Stomach (tissue), 9 donors: ENCODE data around the gene DIP2A. TPM values are rescaled to one million over a fixed set of nuclear protein-coding genes. Genes with fewer than 3 reads are reported as not detected.

Experiments
- DNase-seq, 2 donors: peaks; one replicate each; pipeline versions ENCODE4 v3.0.0 to v3.0.0-alpha.2; 2013 to 2019
- H3K27ac ChIP-seq, 5 donors: fragments of 200-600 bp in 4 of 5; sonication (generic) in 4 of 5; one replicate each; pipeline ENCODE4 v1.5.1; 2013 to 2019; ENCODE audit warnings: mild to moderate bottlenecking in 1 of 5, moderate library complexity in 1 of 5
- H3K27me3 ChIP-seq, 3 donors: fragments of 200-600 bp; sonication (generic); one replicate each; pipeline ENCODE4 v1.5.1; 2017 to 2019; ENCODE audit warnings: mixed run types in 1 of 3
- H3K36me3 ChIP-seq, 4 donors: fragments of 200-600 bp; sonication (generic); 1 replicate in 3 of 4; 2 replicates in 1 of 4; pipeline ENCODE4 v1.5.1; 2016 to 2019
- H3K4me1 ChIP-seq, 4 donors: fragments of 200-600 bp; sonication (generic); one replicate each; pipeline ENCODE4 v1.5.1; 2016 to 2019
- H3K4me3 ChIP-seq, 4 donors: fragments of 200-600 bp; sonication (generic) in 3 of 4; one replicate each; pipeline ENCODE4 v1.5.1; 2016 to 2019; ENCODE audit warnings: mild to moderate bottlenecking in 1 of 4
- H3K9me3 ChIP-seq, 4 donors: fragments of 200-600 bp; sonication (generic); one replicate each; pipeline ENCODE4 v1.5.1; 2016 to 2019
- EP300 ChIP-seq: sonication (generic); formaldehyde crosslinking; IDR thresholded peaks from one replicate; pipeline ENCODE4 v1.6.1; 2017; ENCODE audit warnings: antibody characterized with exemption
- POLR2A ChIP-seq, 4 donors: fragments of 450-650 bp; IDR thresholded peaks; one replicate each; pipeline ENCODE4 v1.6.1; 2016; ENCODE audit warnings: antibody characterized with exemption in 4 of 4, control low read depth in 2 of 4, mild to moderate bottlenecking in 1 of 4, moderate library complexity in 1 of 4
- POLR2AphosphoS5 ChIP-seq, 3 donors: sonication (generic); formaldehyde crosslinking; IDR thresholded peaks; one replicate each; pipeline ENCODE4 v1.6.1; 2016; ENCODE audit warnings: antibody characterized with exemption in 3 of 3
- WGBS, 5 donors: extraction: QIAGEN DNeasy Blood & Tissue Kit in 3 of 5; methylation state at CpG; one replicate each; pipeline versions ENCODE4 v1.1.5 to v1.1.7; 2013 to 2018; 5-methylcytosine and 5-hydroxymethylcytosine counted together
- intact Hi-C: fragments of 100-400 bp; cut with DNase I; formaldehyde crosslinking; loops from one replicate; pipeline ENCODE4 v1.15.1; 2023; ENCODE audit warnings: low total_unique reads
- polyA plus RNA-seq, 3 donors: library from polyadenylated mRNA; stranded (reverse); fragments of 200-250 nt; gene quantifications; one replicate each; pipeline ENCODE4 v1.2.3, GENCODE V29; 2013
- total RNA-seq, 5 donors: library from RNA; depleted of rRNA; stranded (reverse); fragments of >200 nt; gene quantifications; one replicate each; pipeline versions ENCODE4 v1.1.0 to v1.2.3, GENCODE V29; 2014 to 2016
- TF ChIP-seq, protein P1 (sequence below), 7 experiments: fragments of 450-650 bp in 4 of 7; fragments of 200-600 bp in 3 of 7; sonication (generic) in 3 of 7; IDR thresholded peaks; one replicate each; pipeline ENCODE4 v1.5.1; 2016 to 2019; ENCODE audit warnings: antibody characterized with exemption in 7 of 7, control low read depth in 2 of 7, mild to moderate bottlenecking in 1 of 7
- donor health status: healthy with polysubstance abuse.
- donor health status: Bipolar disorder and iron deficiency.
- donor health status: healthy.

DIP2A gene
- total and polyA plus RNA-seq, 8 donors, result 7.3 to 122 (median 51.0) TPM

GRCh38 chr21:46597031-46597430 is 138.3 kb downstream of the DIP2A start:
- no peak for DNase-seq
- Histone ChIP-seq H3K9me3 (peaks cover 0 to 29% (median 18%) of the 10 kb centered on the region in 4 donors), H3K4me3 (no peak overlapping the region), H3K27ac (no peak overlapping the region), H3K36me3 (no peaks in the 10 kb centered on the region), H3K4me1 (peaks cover 0 to 37% (median 11%) of the 10 kb centered on the region in 4 donors), H3K27me3 (peaks cover 0 to 3% (median 0%) of the 10 kb centered on the region in 3 donors)
- TF ChIP-seq, protein P1, sequence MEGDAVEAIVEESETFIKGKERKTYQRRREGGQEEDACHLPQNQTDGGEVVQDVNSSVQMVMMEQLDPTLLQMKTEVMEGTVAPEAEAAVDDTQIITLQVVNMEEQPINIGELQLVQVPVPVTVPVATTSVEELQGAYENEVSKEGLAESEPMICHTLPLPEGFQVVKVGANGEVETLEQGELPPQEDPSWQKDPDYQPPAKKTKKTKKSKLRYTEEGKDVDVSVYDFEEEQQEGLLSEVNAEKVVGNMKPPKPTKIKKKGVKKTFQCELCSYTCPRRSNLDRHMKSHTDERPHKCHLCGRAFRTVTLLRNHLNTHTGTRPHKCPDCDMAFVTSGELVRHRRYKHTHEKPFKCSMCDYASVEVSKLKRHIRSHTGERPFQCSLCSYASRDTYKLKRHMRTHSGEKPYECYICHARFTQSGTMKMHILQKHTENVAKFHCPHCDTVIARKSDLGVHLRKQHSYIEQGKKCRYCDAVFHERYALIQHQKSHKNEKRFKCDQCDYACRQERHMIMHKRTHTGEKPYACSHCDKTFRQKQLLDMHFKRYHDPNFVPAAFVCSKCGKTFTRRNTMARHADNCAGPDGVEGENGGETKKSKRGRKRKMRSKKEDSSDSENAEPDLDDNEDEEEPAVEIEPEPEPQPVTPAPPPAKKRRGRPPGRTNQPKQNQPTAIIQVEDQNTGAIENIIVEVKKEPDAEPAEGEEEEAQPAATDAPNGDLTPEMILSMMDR (IDR thresholded peaks at IDR 0.05), result no peak
- TF ChIP-seq POLR2A (IDR thresholded peaks at IDR 0.05) (no peak), EP300 (no peak), POLR2AphosphoS5 (IDR thresholded peaks at IDR 0.05) (no peak)
- WGBS, 5 donors, result 86 to 94% (median 91%) methylated on average over 7 to 8 of the region's 8 CpGs
- intact Hi-C loops, result no loop called here

DNA sequence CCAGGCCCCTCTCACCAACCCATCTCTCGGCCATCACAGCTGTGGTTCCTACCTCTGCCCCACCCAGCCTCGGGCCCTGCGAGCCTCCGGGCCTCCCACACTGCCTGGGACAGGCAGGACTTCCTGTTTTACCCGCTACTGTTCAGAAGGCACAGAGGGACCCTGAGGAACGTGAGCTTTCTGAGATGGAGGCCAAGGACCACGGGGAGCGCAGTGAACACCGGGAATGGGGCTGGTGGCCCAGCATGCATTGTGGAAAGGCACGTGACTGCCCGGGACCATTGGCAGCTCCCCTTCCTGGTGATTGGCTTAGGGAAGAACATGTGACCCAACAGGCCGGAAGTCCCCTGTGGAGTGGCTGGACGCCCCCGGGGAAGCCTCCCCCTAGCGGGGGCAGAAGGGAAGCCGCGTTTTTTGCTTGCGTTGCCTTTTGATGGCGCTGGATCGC is 139.2 kb downstream of the DIP2A start:
- TF ChIP-seq POLR2A (IDR thresholded peaks at IDR 0.05) (no peak), EP300 (no peak), POLR2AphosphoS5 (IDR thresholded peaks at IDR 0.05) (no peak)
- TF ChIP-seq, protein P1 (IDR thresholded peaks at IDR 0.05), result no peak
- no peak overlapping the region for H3K4me3 ChIP-seq
- WGBS, 5 donors, result 91 to 94% (median 92%) methylated on average over 16 to 20 of the region's 20 CpGs
- intact Hi-C loops, result no loop called here
- H3K27ac ChIP-seq, result no peak overlapping the region
- H3K4me1 ChIP-seq, result peaks cover 0 to 43% (median 11%) of the 10 kb centered on the region in 4 donors
- peaks cover 0 to 20% (median 11%) of the 10 kb centered on the region in 4 donors for H3K9me3 ChIP-seq
- H3K36me3 ChIP-seq, result no peaks in the 10 kb centered on the region
- no peak for DNase-seq
- H3K27me3 ChIP-seq, result peaks cover 0 to 3% (median 0%) of the 10 kb centered on the region in 3 donors

GRCh38 chr21:46598581-46599572 is 140.2 kb downstream of the DIP2A start:
- peak in 1 of 2 donors; percentile 75 for DNase-seq
- Histone ChIP-seq H3K4me3 (no peak overlapping the region), H3K9me3 (peaks cover 0 to 11% (median 8%) of the 10 kb centered on the region in 4 donors), H3K4me1 (peaks cover 0 to 43% (median 11%) of the 10 kb centered on the region in 4 donors), H3K36me3 (no peaks in the 10 kb centered on the region), H3K27ac (peak overlapping the region in 1 of 5 donors; percentile 10), H3K27me3 (peaks cover 0 to 3% (median 0%) of the 10 kb centered on the region in 3 donors)
- no peak for TF ChIP-seq POLR2A (IDR thresholded peaks at IDR 0.05)
- peak in 1 of 3 donors; percentile 28 for TF ChIP-seq POLR2AphosphoS5 (IDR thresholded peaks at IDR 0.05)
- intact Hi-C loops, result no loop called here
- WGBS, 5 donors, result 59 to 73% (median 66%) methylated on average over 38 of the region's 38 CpGs

DNA sequence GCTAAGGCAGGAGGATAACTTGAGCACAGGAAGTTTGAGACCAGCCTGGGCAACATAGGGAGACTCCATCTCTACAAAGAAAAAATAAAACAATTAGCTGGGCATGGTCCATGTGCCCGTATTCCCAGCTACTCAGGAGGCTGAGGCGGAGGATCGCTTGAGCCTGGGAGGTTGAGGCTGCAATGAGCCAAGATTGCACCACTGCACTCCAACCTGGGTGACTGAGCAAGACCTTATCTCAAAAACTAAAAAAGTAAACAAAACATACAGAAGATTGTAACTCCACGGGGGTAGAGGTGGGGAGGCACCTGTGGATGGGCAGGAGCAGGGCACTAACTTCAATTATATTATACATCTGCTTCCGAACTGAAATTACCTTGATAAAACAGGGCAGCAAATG is 141.6 kb downstream of the DIP2A start:
- TF ChIP-seq, protein P1 (IDR thresholded peaks at IDR 0.05), result no peak
- TF ChIP-seq POLR2AphosphoS5 (IDR thresholded peaks at IDR 0.05), result no peak
- TF ChIP-seq POLR2A (IDR thresholded peaks at IDR 0.05), result no peak
- TF ChIP-seq EP300, result no peak

More for the DNA sequence above, 141.6 kb downstream of the DIP2A start:
- intact Hi-C loops, result no loop called here
- Histone ChIP-seq H3K27me3 (peaks cover 0 to 10% (median 0%) of the 10 kb centered on the region in 3 donors), H3K4me3 (no peak overlapping the region), H3K9me3 (no peaks in the 10 kb centered on the region), H3K36me3 (no peaks in the 10 kb centered on the region), H3K27ac (no peak overlapping the region), H3K4me1 (peaks cover 0 to 50% (median 11%) of the 10 kb centered on the region in 4 donors)
- no peak for DNase-seq
- 49 to 85% (median 64%) methylated on average over 5 of the region's 5 CpGs for WGBS, 5 donors
